C4-2B (cell line): Measurements from ENCODE around the gene GRIK4.

Source experiments
- CTCF ChIP-seq: fragments of 450-650 bp; conservative IDR thresholded peaks from 2 replicates; pipeline ENCODE4 v1.5.1; 2017; ENCODE audit warnings: mild to moderate bottlenecking
- ZFX ChIP-seq: fragments of 450-650 bp; IDR thresholded peaks from 2 replicates; pipeline ENCODE4 v1.6.1; 2017

- no peak for TF ChIP-seq CTCF
- no peak for TF ChIP-seq ZFX
These were observed 987 bp upstream of the GRIK4 start for GRCh38 chr11:120510406-120511115.
